Gastroesophageal sphincter (tissue), 3 donors: Measurements from ENCODE around the gene CCDC88C.

Source experiments
- CTCF ChIP-seq, 4 experiments: fragments of 200-600 bp in 2 of 4; fragments of 450-650 bp in 2 of 4; sonication (generic) in 1 of 4; IDR thresholded peaks; one replicate each; pipeline ENCODE4 v1.5.1; 2017 to 2019; ENCODE audit warnings: antibody characterized with exemption in 4 of 4, mild to moderate bottlenecking in 2 of 4, moderate library complexity in 2 of 4
- EP300 ChIP-seq: sonication (generic); formaldehyde crosslinking; IDR thresholded peaks from one replicate; pipeline ENCODE4 v1.6.1; 2017; ENCODE audit warnings: antibody characterized with exemption, mild to moderate bottlenecking
- POLR2A ChIP-seq, 2 donors: fragments of 450-650 bp; IDR thresholded peaks; one replicate each; pipeline ENCODE4 v1.6.1; 2017; ENCODE audit warnings: antibody characterized with exemption in 2 of 2, mild to moderate bottlenecking in 2 of 2, moderate library complexity in 1 of 2

GRCh38 chr14:91289464-91289863, 128.2 kb downstream of the CCDC88C start:
- TF ChIP-seq POLR2A (IDR thresholded peaks at IDR 0.05) = no peak
- TF ChIP-seq CTCF (IDR thresholded peaks at IDR 0.05) = no peak
- TF ChIP-seq EP300 = no peak
